NT2/D1 (cell line): ENCODE results near the gene ARHGAP35.

Experiments
- DNase-seq: peaks from one replicate; pipeline ENCODE4 v3.0.0-alpha.2; 2011; ENCODE audit warnings: low read depth, low spot score
- H3K27me3 ChIP-seq: 2 replicates; pipeline ENCODE4 v1.6.0; 2011; ENCODE audit warnings: mild to moderate bottlenecking; ENCODE audit not compliant: insufficient read length, insufficient read depth
- H3K36me3 ChIP-seq: 2 replicates; pipeline ENCODE4 v1.6.1; 2011; ENCODE audit warnings: mild to moderate bottlenecking, low read length, mixed read lengths; ENCODE audit not compliant: insufficient read depth, insufficient read length
- H3K4me1 ChIP-seq: 2 replicates; pipeline ENCODE4 v1.5.1; 2011; ENCODE audit not compliant: insufficient read depth, insufficient read length
- H3K4me3 ChIP-seq: 2 replicates; pipeline ENCODE4 v1.5.1; 2011; ENCODE audit warnings: low read depth; ENCODE audit not compliant: insufficient read length
- H3K9ac ChIP-seq: 2 replicates; pipeline ENCODE4 v1.6.0; 2011; ENCODE audit warnings: low read depth; ENCODE audit not compliant: insufficient read length
- H3K9me3 ChIP-seq: 2 replicates; pipeline ENCODE4 v1.5.1; 2011; ENCODE audit warnings: mild to moderate bottlenecking, low read length; ENCODE audit not compliant: insufficient read depth
- SUZ12 ChIP-seq: IDR thresholded peaks from 2 replicates; pipeline ENCODE4 v1.6.1; 2011; ENCODE audit not compliant: insufficient read length, insufficient read depth; ENCODE audit errors: extremely low read depth
- YY1 ChIP-seq: IDR thresholded peaks from 2 replicates; pipeline ENCODE4 v1.6.1; 2011; ENCODE audit not compliant: insufficient read length, insufficient read depth
- ZNF274 ChIP-seq: IDR thresholded peaks from 2 replicates; pipeline ENCODE4 v1.6.1; 2011; ENCODE audit warnings: mild to moderate bottlenecking, low read depth, low read length

The ARHGAP35 gene

GRCh38 chr19:46838160-46838559 lies 22.6 kb upstream of the ARHGAP35 start:
- H3K9me3 ChIP-seq = no peaks in the 10 kb centered on the region
- no peak overlapping the region for H3K4me3 ChIP-seq
- no peak for TF ChIP-seq SUZ12
- TF ChIP-seq ZNF274 = no peak
- TF ChIP-seq YY1 = no peak
- H3K36me3 ChIP-seq = peaks cover 50% of the 10 kb centered on the region
- H3K9ac ChIP-seq = no peak overlapping the region
- H3K4me1 ChIP-seq = peaks cover 8% of the 10 kb centered on the region
- no peak for DNase-seq
- no peaks in the 10 kb centered on the region for H3K27me3 ChIP-seq

GRCh38 chr19:46839752-46840497 lies 20.9 kb upstream of the ARHGAP35 start:
- Histone ChIP-seq H3K9ac (no peak overlapping the region), H3K36me3 (peaks cover 60% of the 10 kb centered on the region), H3K9me3 (no peaks in the 10 kb centered on the region), H3K27me3 (no peaks in the 10 kb centered on the region), H3K4me3 (no peak overlapping the region), H3K4me1 (peaks cover 8% of the 10 kb centered on the region)
- DNase-seq = no peak
- TF ChIP-seq ZNF274 (no peak), SUZ12 (no peak), YY1 (no peak)

- H3K9me3 ChIP-seq = no peaks in the 10 kb centered on the region
- TF ChIP-seq YY1 (no peak), ZNF274 (no peak), SUZ12 (no peak)
- no peak for DNase-seq
- H3K36me3 ChIP-seq = peaks cover 61% of the 10 kb centered on the region
- H3K4me3 ChIP-seq = no peak overlapping the region
- H3K27me3 ChIP-seq = no peaks in the 10 kb centered on the region
- no peak overlapping the region for H3K9ac ChIP-seq
- peaks cover 8% of the 10 kb centered on the region for H3K4me1 ChIP-seq
Measured at GRCh38 chr19:46840498-46840942, 20.3 kb upstream of the ARHGAP35 start.

DNA sequence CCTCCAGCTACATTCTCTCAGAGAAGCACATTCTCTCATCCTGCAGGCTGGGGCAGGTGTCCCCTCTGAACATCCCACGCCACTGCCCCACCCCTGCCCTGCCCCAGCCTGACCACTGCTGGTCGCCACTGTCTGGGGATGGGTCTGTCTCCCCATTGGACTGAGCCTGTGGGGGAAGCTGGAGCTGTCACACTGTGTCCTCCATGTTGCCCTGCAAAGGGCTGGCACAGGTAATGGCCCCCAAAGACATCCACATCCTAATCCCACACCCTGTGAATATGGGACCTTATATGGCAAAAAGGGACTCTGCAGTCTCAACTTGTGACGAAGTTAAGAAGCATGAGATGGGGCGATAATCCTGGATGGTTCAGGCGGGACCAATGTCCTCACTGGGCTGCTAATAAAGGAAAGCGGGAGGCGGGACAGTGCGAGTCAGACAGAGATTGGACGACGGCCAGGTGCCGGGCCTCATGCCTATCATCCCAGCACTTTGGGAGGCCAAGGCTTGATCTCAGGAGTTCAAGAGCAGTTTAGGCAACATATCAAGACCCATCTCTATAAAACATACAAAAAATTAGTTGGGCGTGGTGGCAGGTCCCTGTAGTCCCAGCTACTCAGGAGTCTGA lies 19.2 kb upstream of the ARHGAP35 start:
- Histone ChIP-seq H3K4me1 (peaks cover 10% of the 10 kb centered on the region), H3K27me3 (no peaks in the 10 kb centered on the region), H3K4me3 (no peak overlapping the region), H3K36me3 (peaks cover 60% of the 10 kb centered on the region), H3K9ac (no peak overlapping the region), H3K9me3 (no peaks in the 10 kb centered on the region)
- DNase-seq = no peak
- TF ChIP-seq YY1 (no peak), ZNF274 (no peak), SUZ12 (no peak)

GRCh38 chr19:46842791-46843190 lies 18.0 kb upstream of the ARHGAP35 start:
- H3K9ac ChIP-seq = no peak overlapping the region
- no peak overlapping the region for H3K4me3 ChIP-seq
- no peaks in the 10 kb centered on the region for H3K27me3 ChIP-seq
- peaks cover 59% of the 10 kb centered on the region for H3K36me3 ChIP-seq
- DNase-seq = no peak
- TF ChIP-seq YY1 = no peak
- no peak for TF ChIP-seq SUZ12
- no peak for TF ChIP-seq ZNF274
- no peaks in the 10 kb centered on the region for H3K9me3 ChIP-seq
- peaks cover 10% of the 10 kb centered on the region for H3K4me1 ChIP-seq

DNA sequence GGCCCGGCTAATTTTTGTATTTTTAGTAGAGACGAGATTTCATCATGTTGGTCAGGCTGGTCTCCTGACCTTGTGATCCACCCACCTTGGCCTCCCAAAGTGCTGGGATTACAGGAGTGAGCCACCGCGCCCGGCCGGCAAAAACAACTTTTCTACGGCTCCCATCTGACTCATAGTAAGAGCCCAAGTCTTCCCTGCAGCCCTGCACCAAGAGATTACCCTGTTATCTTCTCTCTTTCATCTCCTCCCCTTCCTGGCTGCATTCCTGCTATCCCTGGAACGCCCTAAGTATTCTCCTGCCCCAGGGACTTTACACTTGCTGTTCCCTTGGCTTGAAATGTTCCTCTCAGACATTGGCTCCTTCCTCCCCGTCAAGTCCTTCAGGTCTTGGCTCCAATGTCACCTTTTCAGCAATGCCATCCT lies 16.7 kb upstream of the ARHGAP35 start:
- no peak overlapping the region for H3K9ac ChIP-seq
- H3K9me3 ChIP-seq = no peaks in the 10 kb centered on the region
- no peak for TF ChIP-seq YY1
- no peak for TF ChIP-seq ZNF274
- TF ChIP-seq SUZ12 = no peak
- H3K27me3 ChIP-seq = no peaks in the 10 kb centered on the region
- H3K4me3 ChIP-seq = no peak overlapping the region
- no peak for DNase-seq
- peaks cover 10% of the 10 kb centered on the region for H3K4me1 ChIP-seq
- H3K36me3 ChIP-seq = peaks cover 62% of the 10 kb centered on the region

GRCh38 chr19:46845959-46846459 lies 14.8 kb upstream of the ARHGAP35 start:
- H3K9ac ChIP-seq = no peak overlapping the region
- H3K36me3 ChIP-seq = peaks cover 50% of the 10 kb centered on the region
- H3K4me3 ChIP-seq = no peak overlapping the region
- H3K9me3 ChIP-seq = no peaks in the 10 kb centered on the region
- DNase-seq = no peak
- H3K27me3 ChIP-seq = no peaks in the 10 kb centered on the region
- TF ChIP-seq YY1 (no peak), SUZ12 (no peak)
- peaks cover 10% of the 10 kb centered on the region for H3K4me1 ChIP-seq
